ENCODE results near the gene MXRA7.

DNA sequence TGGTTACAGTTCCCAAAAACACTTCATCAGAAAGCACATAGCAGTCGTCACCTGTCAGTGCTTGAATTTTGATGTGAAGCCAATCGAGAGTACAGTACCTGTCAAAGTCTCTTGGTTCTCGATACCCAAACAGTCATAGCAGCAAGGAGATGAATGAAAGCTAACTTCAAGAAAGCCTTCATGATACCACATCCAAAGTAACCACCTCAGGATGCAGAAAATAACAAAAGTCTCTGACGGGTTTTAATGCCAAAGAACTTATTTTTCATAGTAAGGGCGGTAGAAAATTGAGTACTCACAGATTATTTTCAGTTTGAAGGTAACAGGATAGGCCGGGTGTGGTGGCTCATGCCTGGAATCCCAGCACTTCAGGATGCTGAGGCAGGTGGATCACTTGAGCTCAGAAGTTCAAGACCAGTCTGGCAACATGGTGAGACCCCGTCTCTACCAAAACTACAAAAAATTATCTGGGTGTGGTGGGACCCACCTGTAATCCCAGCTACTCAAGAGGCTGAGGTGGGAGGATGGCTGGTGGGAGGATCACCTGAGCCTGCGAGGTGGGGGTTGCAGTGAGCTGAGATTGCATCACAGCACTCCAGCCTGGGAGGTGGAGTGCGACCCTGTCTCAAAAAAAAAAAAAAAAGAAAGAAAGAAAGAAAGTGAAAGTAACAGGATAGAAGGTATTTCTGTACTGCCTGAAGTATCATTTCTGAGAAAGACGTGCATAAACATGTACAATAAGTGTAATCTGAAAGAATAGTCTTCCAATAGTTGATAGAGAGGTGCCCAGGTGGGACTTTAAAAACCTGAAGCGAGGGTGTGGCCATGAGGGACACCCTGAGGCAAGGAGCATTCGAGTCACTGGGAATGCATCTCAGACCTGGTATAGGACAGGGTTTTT lies 42.5 kb upstream of the MXRA7 start:
- TF ChIP-seq POLR2A (IDR thresholded peaks at IDR 0.05) (no peak), EP300 (IDR thresholded peaks at IDR 0.05) (no peak)
- TF ChIP-seq, protein P1, sequence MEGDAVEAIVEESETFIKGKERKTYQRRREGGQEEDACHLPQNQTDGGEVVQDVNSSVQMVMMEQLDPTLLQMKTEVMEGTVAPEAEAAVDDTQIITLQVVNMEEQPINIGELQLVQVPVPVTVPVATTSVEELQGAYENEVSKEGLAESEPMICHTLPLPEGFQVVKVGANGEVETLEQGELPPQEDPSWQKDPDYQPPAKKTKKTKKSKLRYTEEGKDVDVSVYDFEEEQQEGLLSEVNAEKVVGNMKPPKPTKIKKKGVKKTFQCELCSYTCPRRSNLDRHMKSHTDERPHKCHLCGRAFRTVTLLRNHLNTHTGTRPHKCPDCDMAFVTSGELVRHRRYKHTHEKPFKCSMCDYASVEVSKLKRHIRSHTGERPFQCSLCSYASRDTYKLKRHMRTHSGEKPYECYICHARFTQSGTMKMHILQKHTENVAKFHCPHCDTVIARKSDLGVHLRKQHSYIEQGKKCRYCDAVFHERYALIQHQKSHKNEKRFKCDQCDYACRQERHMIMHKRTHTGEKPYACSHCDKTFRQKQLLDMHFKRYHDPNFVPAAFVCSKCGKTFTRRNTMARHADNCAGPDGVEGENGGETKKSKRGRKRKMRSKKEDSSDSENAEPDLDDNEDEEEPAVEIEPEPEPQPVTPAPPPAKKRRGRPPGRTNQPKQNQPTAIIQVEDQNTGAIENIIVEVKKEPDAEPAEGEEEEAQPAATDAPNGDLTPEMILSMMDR (IDR thresholded peaks at IDR 0.05), result no peak
